ENCODE results near the gene SLC25A42.
A peak's percentile ranks its signal among the peaks of the same experiment; 100 is the strongest.
"Not testable (repeated sequence)": the region's sequence is repeated elsewhere in the genome, so short reads cannot be mapped to it uniquely, and the experiment has no call there.

The SLC25A42 gene

DNA sequence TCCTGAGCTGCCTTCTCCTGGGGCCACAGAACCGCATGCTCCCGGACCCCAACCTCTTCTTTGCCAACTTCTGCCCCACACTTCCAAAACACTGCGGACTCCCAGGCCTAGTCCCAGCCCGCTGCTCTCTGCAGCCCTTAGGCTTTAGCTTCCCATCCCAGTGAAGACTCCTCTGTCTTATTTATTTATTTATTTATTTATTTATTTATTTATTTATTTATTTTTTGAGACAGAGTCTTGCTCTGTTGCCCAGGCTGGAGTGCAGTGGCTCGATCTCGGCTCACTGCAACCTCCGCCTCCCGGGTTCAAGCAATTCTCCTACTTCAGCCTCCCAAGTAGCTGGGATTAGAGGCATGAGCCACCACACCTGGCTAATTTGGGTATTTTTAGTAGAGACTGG, 84.7 kb downstream of the SLC25A42 start:
- CTCF ChIA-PET: interaction anchor here (1.5 to 5.8 kb wide), 4 partner anchors 8 to 78 kb away, joined by 4 to 46 read pairs (median 18); no protein-coding TSS in a partner anchor
- H3K9me3 ChIP-seq (ENCODE audit: control extremely low read depth in 1 of 5, control insufficient read depth in 4 of 5, insufficient read depth in 2 of 5, low read depth in 1 of 5, low read length in 4 of 5); H3K27me3 ChIP-seq (replicated peaks in 2 of 5; ENCODE audit: control insufficient read depth in 4 of 5, insufficient read depth in 5 of 5, low read length in 4 of 5); DNase-seq; POLR2A ChIA-PET; H3K4me1 ChIP-seq (ENCODE audit: control extremely low read depth in 1 of 4, control insufficient read depth in 4 of 4, insufficient read depth in 4 of 4, low read length in 3 of 4); H3K27ac ChIP-seq (ENCODE audit: insufficient read depth in 1 of 2, low read depth in 1 of 2, low read length in 2 of 2, poor library complexity in 1 of 2, severe bottlenecking in 2 of 2); H3K4me3 ChIP-seq (ENCODE audit: control insufficient read depth in 1 of 7, extremely low read depth in 1 of 7, insufficient read depth in 4 of 7, low read depth in 2 of 7, low read length in 6 of 7): not testable (repeated sequence)
- WGBS (ENCODE audit: insufficient coverage): 94% methylated on average over 2 of the region's 8 CpGs
- peaks cover 3 to 22% (median 10%) of the 10 kb centered on the region in 4 experiments for H3K36me3 ChIP-seq (ENCODE audit: control insufficient read depth in 4 of 4, insufficient read depth in 4 of 4, low read length in 3 of 4)

DNA sequence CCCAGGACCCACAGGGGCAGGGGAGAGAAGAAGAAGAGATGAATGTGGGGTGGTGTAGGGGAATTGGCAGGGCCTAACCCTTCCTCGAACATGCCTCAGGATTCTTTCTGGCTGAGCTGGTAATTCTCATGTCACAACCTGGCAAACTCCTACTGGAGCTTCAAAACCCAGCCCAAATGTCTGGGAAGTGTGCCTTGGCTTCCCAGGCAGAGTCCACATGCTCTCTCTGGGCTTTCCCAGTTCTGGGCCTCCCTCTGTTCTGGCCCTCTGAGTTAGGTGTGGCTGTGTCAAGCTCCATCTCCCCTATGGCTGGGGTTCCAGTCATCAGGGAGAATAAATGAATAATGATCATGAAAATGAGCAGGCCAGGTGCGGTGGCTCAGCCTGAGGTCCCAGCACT, 85.6 kb downstream of the SLC25A42 start:
- Histone ChIP-seq H3K4me3 (ENCODE audit: control insufficient read depth in 1 of 7, extremely low read depth in 1 of 7, insufficient read depth in 4 of 7, low read depth in 2 of 7, low read length in 6 of 7) (no peak overlapping the region), H3K36me3 (ENCODE audit: control insufficient read depth in 4 of 4, insufficient read depth in 4 of 4, low read length in 3 of 4) (peaks cover 3 to 22% (median 10%) of the 10 kb centered on the region in 4 experiments), H3K27me3 (replicated peaks in 2 of 5; ENCODE audit: control insufficient read depth in 4 of 5, insufficient read depth in 5 of 5, low read length in 4 of 5) (no peaks in the 10 kb centered on the region), H3K9me3 (ENCODE audit: control extremely low read depth in 1 of 5, control insufficient read depth in 4 of 5, insufficient read depth in 2 of 5, low read depth in 1 of 5, low read length in 4 of 5) (no peaks in the 10 kb centered on the region), H3K4me1 (ENCODE audit: control extremely low read depth in 1 of 4, control insufficient read depth in 4 of 4, insufficient read depth in 4 of 4, low read length in 3 of 4) (peaks cover 0 to 3% (median 0%) of the 10 kb centered on the region in 4 experiments), H3K27ac (ENCODE audit: insufficient read depth in 1 of 2, low read depth in 1 of 2, low read length in 2 of 2, poor library complexity in 1 of 2, severe bottlenecking in 2 of 2) (no peak overlapping the region)
- CTCF ChIA-PET: interaction anchor here (2.8 to 5.8 kb wide), 2 partner anchors 25 to 76 kb away, joined by 13 to 46 read pairs; no protein-coding TSS in a partner anchor
- POLR2A ChIA-PET: no interaction called here
- WGBS (ENCODE audit: insufficient coverage): 100% methylated on average over 2 of the region's 2 CpGs
- no peak for DNase-seq

DNA sequence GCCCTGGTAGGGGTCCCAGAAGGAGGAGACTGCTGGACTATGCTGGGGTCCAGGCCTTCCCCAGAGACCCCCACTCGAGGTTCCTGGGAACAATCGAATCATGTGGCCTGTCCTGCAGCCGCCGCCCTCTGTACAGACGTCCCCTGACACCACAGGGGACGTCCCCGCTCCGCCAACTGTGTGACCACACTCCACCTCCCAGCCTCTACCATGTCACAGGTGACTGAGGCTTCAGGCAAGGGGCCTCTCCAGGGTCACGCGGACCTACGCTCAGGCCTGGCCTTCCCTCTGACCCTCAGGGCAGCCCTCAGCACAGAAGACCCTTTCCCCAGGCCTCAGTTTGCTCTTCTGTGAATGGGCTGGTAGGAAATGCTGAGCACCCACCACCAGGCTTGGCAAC, 87.6 kb downstream of the SLC25A42 start:
- H3K36me3 ChIP-seq (ENCODE audit: control insufficient read depth in 4 of 4, insufficient read depth in 4 of 4, low read length in 3 of 4): peaks cover 3 to 25% (median 12%) of the 10 kb centered on the region in 4 experiments
- H3K27me3 ChIP-seq (replicated peaks in 2 of 5; ENCODE audit: control insufficient read depth in 4 of 5, insufficient read depth in 5 of 5, low read length in 4 of 5): no peaks in the 10 kb centered on the region
- H3K4me3 ChIP-seq (ENCODE audit: control insufficient read depth in 1 of 7, extremely low read depth in 1 of 7, insufficient read depth in 4 of 7, low read depth in 2 of 7, low read length in 6 of 7): no peak overlapping the region
- CTCF ChIA-PET: no interaction called here
- POLR2A ChIA-PET: no interaction called here
- H3K27ac ChIP-seq (ENCODE audit: insufficient read depth in 1 of 2, low read depth in 1 of 2, low read length in 2 of 2, poor library complexity in 1 of 2, severe bottlenecking in 2 of 2): no peak overlapping the region
- H3K4me1 ChIP-seq (ENCODE audit: control extremely low read depth in 1 of 4, control insufficient read depth in 4 of 4, insufficient read depth in 4 of 4, low read length in 3 of 4): peaks cover 0 to 4% (median 0%) of the 10 kb centered on the region in 4 experiments
- no peaks in the 10 kb centered on the region for H3K9me3 ChIP-seq (ENCODE audit: control extremely low read depth in 1 of 5, control insufficient read depth in 4 of 5, insufficient read depth in 2 of 5, low read depth in 1 of 5, low read length in 4 of 5)
- DNase-seq: no peak
- WGBS (ENCODE audit: insufficient coverage): 87% methylated on average over 11 of the region's 11 CpGs

DNA sequence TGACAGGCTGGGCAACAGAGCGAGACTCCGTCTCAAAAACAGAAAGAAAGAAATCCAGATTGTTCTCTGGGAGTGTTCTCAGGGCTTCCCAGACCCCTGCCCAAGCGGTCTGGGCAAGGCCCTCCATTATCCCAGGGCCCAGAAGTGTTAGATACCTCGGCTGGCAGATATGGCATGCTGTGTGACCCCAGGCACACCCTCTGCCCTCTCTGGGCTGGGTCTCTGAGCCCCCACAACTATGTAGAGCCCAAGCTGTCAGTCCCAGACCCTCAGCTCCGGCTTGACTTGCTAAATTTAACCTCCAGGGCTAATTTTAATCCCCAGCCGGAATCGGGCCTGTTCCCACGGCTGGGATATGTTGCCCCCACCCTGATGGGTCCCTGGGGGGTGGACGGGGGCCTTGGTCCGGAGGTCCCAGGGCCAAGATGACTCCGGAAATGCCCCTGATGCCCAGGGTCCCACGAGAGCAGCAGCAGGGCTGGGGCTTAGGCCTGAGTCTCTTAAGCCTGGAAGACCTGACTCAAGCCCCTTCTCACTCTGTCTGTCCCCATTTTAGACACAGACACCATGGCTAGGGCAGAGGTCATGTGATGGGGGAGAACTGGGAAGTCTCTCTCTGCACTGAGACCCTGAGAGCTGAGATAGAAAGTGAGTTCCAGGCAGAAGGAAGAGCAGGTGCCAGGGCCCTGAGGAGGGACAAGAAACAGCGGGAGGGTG, 89.0 kb downstream of the SLC25A42 start:
- ChIA-PET POLR2A (interaction anchor here (0.6 kb wide), 1 partner anchor 715 kb away, joined by 3 read pairs; no protein-coding TSS in a partner anchor), CTCF (interaction anchor here (1.3 kb wide), 1 partner anchor 14 kb away, joined by 4 read pairs; no protein-coding TSS in a partner anchor)
- 97% methylated on average over 12 of the region's 13 CpGs for WGBS (ENCODE audit: insufficient coverage)

DNA sequence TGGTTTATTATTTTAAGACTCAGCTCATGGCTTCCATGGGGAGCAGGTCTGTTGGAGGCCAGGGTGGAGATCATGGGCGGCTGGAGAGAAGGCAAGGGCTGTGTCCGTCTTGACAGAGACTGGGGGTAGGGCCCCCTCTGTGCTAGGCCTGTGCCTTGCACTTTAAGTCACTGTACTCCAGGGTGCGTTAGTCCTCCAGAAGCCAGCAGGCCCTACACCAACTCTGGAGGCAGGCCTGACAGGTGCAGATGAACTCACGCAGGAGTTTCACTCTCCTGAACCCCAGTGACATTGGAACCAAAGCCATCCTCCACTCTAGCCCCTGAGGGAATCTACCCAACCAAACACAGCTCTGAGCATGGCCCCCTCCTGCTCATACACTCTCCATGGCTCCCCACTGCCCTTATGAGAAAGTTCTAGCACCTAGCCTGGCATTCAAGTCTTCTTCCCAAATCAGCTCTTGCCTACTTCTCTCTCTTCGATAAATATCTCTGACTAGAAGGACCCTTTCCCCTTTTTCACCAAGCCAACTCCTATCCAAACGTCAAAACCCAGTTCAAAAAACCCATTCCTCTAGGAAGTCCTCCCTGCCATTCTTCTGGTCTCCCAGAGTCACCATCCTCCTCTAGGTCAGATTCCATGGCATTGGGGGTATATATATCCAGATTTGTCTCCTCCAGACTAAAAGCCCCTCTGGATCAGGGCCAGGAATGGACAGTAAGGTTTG, 91.1 kb downstream of the SLC25A42 start:
- POLR2A ChIA-PET: no interaction called here

More for the DNA sequence above, 89.0 kb downstream of the SLC25A42 start:
- no peaks in the 10 kb centered on the region for H3K27me3 ChIP-seq (replicated peaks in 2 of 5; ENCODE audit: control insufficient read depth in 4 of 5, insufficient read depth in 5 of 5, low read length in 4 of 5)
- H3K36me3 ChIP-seq (ENCODE audit: control insufficient read depth in 4 of 4, insufficient read depth in 4 of 4, low read length in 3 of 4): peaks cover 1 to 15% (median 7%) of the 10 kb centered on the region in 4 experiments
- H3K4me1 ChIP-seq (ENCODE audit: control extremely low read depth in 1 of 4, control insufficient read depth in 4 of 4, insufficient read depth in 4 of 4, low read length in 3 of 4): peaks cover 0 to 4% (median 0%) of the 10 kb centered on the region in 4 experiments
- DNase-seq: no peak
- no peaks in the 10 kb centered on the region for H3K9me3 ChIP-seq (ENCODE audit: control extremely low read depth in 1 of 5, control insufficient read depth in 4 of 5, insufficient read depth in 2 of 5, low read depth in 1 of 5, low read length in 4 of 5)
- no peak overlapping the region for H3K4me3 ChIP-seq (ENCODE audit: control insufficient read depth in 1 of 7, extremely low read depth in 1 of 7, insufficient read depth in 4 of 7, low read depth in 2 of 7, low read length in 6 of 7)
- no peak overlapping the region for H3K27ac ChIP-seq (ENCODE audit: insufficient read depth in 1 of 2, low read depth in 1 of 2, low read length in 2 of 2, poor library complexity in 1 of 2, severe bottlenecking in 2 of 2)

DNA sequence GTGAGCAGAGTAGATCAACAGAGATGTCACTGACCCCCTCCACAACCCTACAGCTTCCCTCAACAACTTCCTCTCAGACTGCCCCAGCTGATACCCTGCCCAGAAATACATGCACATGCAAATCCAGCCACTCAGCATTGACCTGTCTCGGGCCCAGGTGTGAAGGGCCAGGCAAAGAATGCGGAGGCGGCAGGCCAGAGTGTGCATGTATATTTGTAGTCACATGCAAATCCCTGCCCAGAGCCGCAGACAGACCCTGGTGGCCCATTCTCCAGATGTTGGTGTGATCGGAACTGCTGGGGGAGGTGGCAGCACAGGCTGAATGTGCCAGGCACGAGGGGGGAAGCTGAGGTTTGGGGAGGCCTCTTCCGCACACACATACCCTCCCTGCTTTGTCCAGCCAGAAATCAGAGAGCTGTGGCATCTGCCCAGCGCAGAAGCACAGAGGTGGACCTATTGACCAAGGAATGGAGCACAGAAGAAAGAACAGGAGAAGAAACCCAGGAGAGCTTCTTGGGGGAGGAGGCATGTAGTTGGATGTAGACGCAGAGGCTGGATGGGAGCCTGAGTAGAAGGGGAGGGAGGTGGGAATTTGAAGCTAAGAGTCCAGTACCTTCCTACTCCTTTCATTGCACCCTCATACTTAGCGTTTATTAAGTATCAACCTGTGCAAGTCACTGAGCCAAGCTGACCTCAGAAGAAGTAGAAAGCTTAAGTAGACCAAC, 91.9 kb downstream of the SLC25A42 start:
- peaks cover 0 to 15% (median 2%) of the 10 kb centered on the region in 4 experiments for H3K4me1 ChIP-seq (ENCODE audit: control extremely low read depth in 1 of 4, control insufficient read depth in 4 of 4, insufficient read depth in 4 of 4, low read length in 3 of 4)
- 96% methylated on average over 5 of the region's 10 CpGs for WGBS (ENCODE audit: insufficient coverage)
- no peaks in the 10 kb centered on the region for H3K27me3 ChIP-seq (replicated peaks in 2 of 5; ENCODE audit: control insufficient read depth in 4 of 5, insufficient read depth in 5 of 5, low read length in 4 of 5)
- DNase-seq: peak in 1 of 3 donors; percentile 13
- no peak overlapping the region for H3K27ac ChIP-seq (ENCODE audit: insufficient read depth in 1 of 2, low read depth in 1 of 2, low read length in 2 of 2, poor library complexity in 1 of 2, severe bottlenecking in 2 of 2)
- ChIA-PET CTCF (interaction anchor here (1.8 to 3.6 kb wide), 4 partner anchors 9 to 20 kb away, joined by 6 to 23 read pairs (median 8); no protein-coding TSS in a partner anchor), POLR2A (no interaction called here)
- peaks cover 0 to 5% (median 2%) of the 10 kb centered on the region in 4 experiments for H3K36me3 ChIP-seq (ENCODE audit: control insufficient read depth in 4 of 4, insufficient read depth in 4 of 4, low read length in 3 of 4)
- H3K4me3 ChIP-seq (ENCODE audit: control insufficient read depth in 1 of 7, extremely low read depth in 1 of 7, insufficient read depth in 4 of 7, low read depth in 2 of 7, low read length in 6 of 7): no peak overlapping the region
- no peaks in the 10 kb centered on the region for H3K9me3 ChIP-seq (ENCODE audit: control extremely low read depth in 1 of 5, control insufficient read depth in 4 of 5, insufficient read depth in 2 of 5, low read depth in 1 of 5, low read length in 4 of 5)

More for the DNA sequence above, 91.1 kb downstream of the SLC25A42 start:
- H3K27ac ChIP-seq (ENCODE audit: insufficient read depth in 1 of 2, low read depth in 1 of 2, low read length in 2 of 2, poor library complexity in 1 of 2, severe bottlenecking in 2 of 2): no peak overlapping the region
- H3K9me3 ChIP-seq (ENCODE audit: control extremely low read depth in 1 of 5, control insufficient read depth in 4 of 5, insufficient read depth in 2 of 5, low read depth in 1 of 5, low read length in 4 of 5): no peaks in the 10 kb centered on the region
- no peak for DNase-seq
- H3K4me1 ChIP-seq (ENCODE audit: control extremely low read depth in 1 of 4, control insufficient read depth in 4 of 4, insufficient read depth in 4 of 4, low read length in 3 of 4): peaks cover 0 to 10% (median 0%) of the 10 kb centered on the region in 4 experiments
- no peaks in the 10 kb centered on the region for H3K27me3 ChIP-seq (replicated peaks in 2 of 5; ENCODE audit: control insufficient read depth in 4 of 5, insufficient read depth in 5 of 5, low read length in 4 of 5)
- CTCF ChIA-PET: interaction anchor here (1.8 to 3.6 kb wide), 2 partner anchors 8 to 20 kb away, joined by 11 to 23 read pairs; no protein-coding TSS in a partner anchor
- 98% methylated on average over 6 of the region's 6 CpGs for WGBS (ENCODE audit: insufficient coverage)
- peaks cover 0 to 5% (median 2%) of the 10 kb centered on the region in 4 experiments for H3K36me3 ChIP-seq (ENCODE audit: control insufficient read depth in 4 of 4, insufficient read depth in 4 of 4, low read length in 3 of 4)
- H3K4me3 ChIP-seq (ENCODE audit: control insufficient read depth in 1 of 7, extremely low read depth in 1 of 7, insufficient read depth in 4 of 7, low read depth in 2 of 7, low read length in 6 of 7): no peak overlapping the region
